Measurements from ENCODE around the gene EIF2AK3.

The EIF2AK3 gene

DNA sequence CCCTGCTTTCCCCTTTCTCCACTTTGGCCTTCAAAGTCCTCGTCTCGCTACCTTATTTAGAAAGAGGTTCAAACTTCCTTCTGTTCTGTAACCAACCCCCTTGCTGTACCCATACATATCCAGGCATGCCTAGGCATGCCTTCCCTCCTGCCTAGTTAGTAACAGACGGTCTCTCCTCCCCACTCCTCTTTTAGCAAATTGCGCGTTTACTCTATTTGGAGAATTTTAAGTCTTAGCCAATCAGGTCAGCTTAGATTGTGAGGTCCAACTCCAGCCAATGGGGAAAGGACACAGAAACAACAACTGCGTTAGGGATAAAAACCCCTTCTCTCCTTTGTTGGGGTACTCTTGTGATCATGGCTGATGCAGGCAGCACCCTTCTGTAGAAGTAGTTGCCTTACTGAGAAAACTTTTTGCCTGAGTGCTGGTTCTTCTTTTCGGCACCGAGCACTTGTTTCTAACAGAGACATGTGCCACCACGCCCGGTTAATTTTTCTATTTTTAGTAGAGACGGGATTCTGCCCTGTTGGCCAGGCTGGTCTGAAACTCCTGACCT is 88.8 kb downstream of the EIF2AK3 start:
- no peak overlapping the region for H3K4me3 ChIP-seq (ENCODE audit: low read depth, low read length)
- no peak for DNase-seq (ENCODE audit: low read depth)
- TF ChIP-seq POLR2A (IDR thresholded peaks at IDR 0.05; ENCODE audit: extremely low read depth, insufficient read length) (no peak), MYC (IDR thresholded peaks at IDR 0.05; ENCODE audit: low read depth, low read length) (no peak)
- TF ChIP-seq, protein P1, sequence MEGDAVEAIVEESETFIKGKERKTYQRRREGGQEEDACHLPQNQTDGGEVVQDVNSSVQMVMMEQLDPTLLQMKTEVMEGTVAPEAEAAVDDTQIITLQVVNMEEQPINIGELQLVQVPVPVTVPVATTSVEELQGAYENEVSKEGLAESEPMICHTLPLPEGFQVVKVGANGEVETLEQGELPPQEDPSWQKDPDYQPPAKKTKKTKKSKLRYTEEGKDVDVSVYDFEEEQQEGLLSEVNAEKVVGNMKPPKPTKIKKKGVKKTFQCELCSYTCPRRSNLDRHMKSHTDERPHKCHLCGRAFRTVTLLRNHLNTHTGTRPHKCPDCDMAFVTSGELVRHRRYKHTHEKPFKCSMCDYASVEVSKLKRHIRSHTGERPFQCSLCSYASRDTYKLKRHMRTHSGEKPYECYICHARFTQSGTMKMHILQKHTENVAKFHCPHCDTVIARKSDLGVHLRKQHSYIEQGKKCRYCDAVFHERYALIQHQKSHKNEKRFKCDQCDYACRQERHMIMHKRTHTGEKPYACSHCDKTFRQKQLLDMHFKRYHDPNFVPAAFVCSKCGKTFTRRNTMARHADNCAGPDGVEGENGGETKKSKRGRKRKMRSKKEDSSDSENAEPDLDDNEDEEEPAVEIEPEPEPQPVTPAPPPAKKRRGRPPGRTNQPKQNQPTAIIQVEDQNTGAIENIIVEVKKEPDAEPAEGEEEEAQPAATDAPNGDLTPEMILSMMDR (IDR thresholded peaks at IDR 0.05; ENCODE audit: low read depth, low read length) = no peak
- TF ChIP-seq, protein P2, sequence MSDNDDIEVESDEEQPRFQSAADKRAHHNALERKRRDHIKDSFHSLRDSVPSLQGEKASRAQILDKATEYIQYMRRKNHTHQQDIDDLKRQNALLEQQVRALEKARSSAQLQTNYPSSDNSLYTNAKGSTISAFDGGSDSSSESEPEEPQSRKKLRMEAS (IDR thresholded peaks at IDR 0.05; ENCODE audit: low read depth, low read length) = no peak

DNA sequence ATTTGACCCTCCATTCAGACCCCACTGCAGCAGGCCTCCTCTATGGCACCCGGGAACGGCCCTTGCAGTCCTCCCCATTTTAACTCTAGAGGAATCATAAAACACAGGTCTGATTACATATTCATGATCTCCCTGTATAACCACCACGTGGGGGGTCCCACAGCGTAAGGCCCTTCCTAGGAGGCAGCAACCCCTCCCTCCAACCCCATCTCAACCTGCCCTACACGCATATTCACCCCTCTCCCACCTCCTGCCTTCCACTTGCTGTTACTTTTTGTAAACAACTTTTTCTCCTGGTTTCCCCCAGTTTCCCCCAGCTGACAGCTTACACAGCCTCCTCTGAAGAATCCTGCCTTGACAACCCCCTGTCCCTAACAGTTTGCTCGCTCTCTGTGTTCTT is 89.6 kb downstream of the EIF2AK3 start:
- no peak for DNase-seq (ENCODE audit: low read depth)
- TF ChIP-seq, protein P2 (IDR thresholded peaks at IDR 0.05; ENCODE audit: low read depth, low read length) = no peak
- TF ChIP-seq MYC (IDR thresholded peaks at IDR 0.05; ENCODE audit: low read depth, low read length) (no peak), POLR2A (IDR thresholded peaks at IDR 0.05; ENCODE audit: extremely low read depth, insufficient read length) (no peak)
- TF ChIP-seq, protein P1 (IDR thresholded peaks at IDR 0.05; ENCODE audit: low read depth, low read length) = no peak
- H3K4me3 ChIP-seq (ENCODE audit: low read depth, low read length) = no peak overlapping the region

DNA sequence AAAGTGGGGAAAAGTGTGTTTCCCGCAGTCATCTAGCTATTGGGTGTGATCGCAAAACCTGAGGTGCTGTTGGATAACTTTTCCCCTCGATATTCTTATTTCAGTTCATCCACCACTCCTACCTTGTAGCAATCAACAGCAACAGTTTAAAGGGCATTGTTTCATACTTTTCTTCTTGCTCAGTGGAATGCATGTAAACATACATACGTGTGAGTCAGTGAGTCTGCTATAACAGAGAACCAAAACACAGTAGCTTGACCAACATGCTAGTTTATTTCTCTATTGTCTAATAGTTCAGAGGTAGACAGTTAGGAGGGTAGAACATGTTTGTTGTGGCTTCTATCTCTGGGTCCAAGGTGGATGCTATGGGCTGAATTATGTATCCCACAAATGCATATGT is 97.2 kb downstream of the EIF2AK3 start:
- TF ChIP-seq, protein P1 (IDR thresholded peaks at IDR 0.05; ENCODE audit: low read depth, low read length) = no peak
- TF ChIP-seq MYC (IDR thresholded peaks at IDR 0.05; ENCODE audit: low read depth, low read length) (no peak), POLR2A (IDR thresholded peaks at IDR 0.05; ENCODE audit: extremely low read depth, insufficient read length) (no peak)
- TF ChIP-seq, protein P2 (IDR thresholded peaks at IDR 0.05; ENCODE audit: low read depth, low read length) = no peak
- H3K4me3 ChIP-seq (ENCODE audit: low read depth, low read length) = no peak overlapping the region

DNA sequence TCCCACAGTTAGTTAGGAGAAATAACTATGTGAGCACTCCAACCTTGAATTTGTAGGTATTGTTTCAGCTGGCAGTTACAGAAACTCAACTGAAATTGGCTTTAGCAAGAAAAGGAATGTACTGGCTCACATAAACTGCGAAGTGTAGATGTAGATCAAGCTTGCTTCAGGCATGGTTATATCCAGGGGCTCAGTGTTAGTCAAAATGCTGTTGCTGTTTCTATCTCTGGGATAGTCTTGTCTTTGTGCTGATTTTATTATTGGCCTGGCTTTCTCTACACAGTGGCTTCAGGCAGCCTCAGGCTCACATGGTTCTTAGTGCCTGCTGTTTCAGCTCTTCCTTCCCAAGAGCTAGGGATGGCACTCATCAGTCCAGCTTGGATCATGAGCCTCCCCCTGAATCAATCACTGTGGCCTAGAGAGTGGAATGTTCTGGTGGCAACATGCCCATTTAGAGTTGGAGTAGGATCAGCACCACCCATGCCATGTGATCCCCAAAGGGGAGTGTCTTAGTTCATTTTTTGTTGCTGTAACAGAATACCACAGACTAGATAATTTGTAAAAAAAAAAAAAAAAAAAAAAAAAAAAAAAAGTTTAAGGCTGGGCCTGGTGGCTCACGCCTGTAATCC is 105.7 kb downstream of the EIF2AK3 start:
- DNase-seq (ENCODE audit: low read depth) = no peak
- H3K4me3 ChIP-seq (ENCODE audit: low read depth, low read length) = no peak overlapping the region
- TF ChIP-seq MYC (IDR thresholded peaks at IDR 0.05; ENCODE audit: low read depth, low read length) = no peak
- TF ChIP-seq, protein P2 (IDR thresholded peaks at IDR 0.05; ENCODE audit: low read depth, low read length) = no peak
- no peak for TF ChIP-seq POLR2A (IDR thresholded peaks at IDR 0.05; ENCODE audit: extremely low read depth, insufficient read length)

More for the DNA sequence above, 97.2 kb downstream of the EIF2AK3 start:
- no peak for DNase-seq (ENCODE audit: low read depth)

DNA sequence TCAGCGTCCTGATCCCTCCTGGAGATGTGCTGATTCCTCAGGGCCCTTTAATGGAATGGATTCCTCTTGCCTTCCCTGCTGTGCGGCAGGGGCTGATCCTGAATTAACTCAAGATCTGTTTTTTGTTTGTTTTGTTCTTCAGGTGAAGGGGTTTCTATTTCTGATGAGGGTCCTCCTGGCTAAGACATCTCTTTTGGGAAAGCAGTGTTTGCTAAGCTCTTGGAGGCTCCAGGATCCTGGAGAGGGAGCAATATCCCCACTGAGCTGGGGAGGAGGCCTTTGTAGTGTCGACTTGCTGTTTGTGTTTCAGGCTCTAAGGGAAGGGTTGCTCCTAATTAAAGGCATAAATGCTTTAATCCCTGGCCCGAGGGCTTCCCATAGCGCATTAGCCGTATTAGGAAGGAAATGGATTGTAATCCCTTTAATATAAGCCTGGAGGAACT is 109.5 kb downstream of the EIF2AK3 start:
- DNase-seq (ENCODE audit: low read depth) = no peak
- no peak for TF ChIP-seq POLR2A (IDR thresholded peaks at IDR 0.05; ENCODE audit: extremely low read depth, insufficient read length)
- TF ChIP-seq MYC (IDR thresholded peaks at IDR 0.05; ENCODE audit: low read depth, low read length) = no peak
- TF ChIP-seq, protein P1 (IDR thresholded peaks at IDR 0.05; ENCODE audit: low read depth, low read length) = no peak
- TF ChIP-seq, protein P2 (IDR thresholded peaks at IDR 0.05; ENCODE audit: low read depth, low read length) = no peak
- H3K4me3 ChIP-seq (ENCODE audit: low read depth, low read length) = no peak overlapping the region
